Measurements from ENCODE around the gene ZNF593OS.

ZNF593OS gene

DNA sequence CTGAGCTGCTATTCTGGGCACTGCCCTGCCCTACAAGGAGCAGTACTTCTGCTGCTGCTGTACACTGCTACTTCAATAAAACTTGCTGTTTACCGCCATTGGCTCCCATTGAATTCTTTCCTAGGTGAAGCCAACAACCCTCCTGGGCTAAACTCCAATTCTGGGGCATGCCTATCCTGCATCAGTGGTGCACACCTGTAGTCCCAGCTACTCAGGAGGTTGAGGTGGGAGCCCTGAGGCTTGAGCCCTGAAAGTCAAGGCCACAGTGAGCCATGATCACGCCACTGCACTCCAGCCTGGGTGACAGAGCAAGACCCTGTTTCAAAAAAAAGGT lies 38.8 kb downstream of the ZNF593OS start:
- TF ChIP-seq, protein P1, sequence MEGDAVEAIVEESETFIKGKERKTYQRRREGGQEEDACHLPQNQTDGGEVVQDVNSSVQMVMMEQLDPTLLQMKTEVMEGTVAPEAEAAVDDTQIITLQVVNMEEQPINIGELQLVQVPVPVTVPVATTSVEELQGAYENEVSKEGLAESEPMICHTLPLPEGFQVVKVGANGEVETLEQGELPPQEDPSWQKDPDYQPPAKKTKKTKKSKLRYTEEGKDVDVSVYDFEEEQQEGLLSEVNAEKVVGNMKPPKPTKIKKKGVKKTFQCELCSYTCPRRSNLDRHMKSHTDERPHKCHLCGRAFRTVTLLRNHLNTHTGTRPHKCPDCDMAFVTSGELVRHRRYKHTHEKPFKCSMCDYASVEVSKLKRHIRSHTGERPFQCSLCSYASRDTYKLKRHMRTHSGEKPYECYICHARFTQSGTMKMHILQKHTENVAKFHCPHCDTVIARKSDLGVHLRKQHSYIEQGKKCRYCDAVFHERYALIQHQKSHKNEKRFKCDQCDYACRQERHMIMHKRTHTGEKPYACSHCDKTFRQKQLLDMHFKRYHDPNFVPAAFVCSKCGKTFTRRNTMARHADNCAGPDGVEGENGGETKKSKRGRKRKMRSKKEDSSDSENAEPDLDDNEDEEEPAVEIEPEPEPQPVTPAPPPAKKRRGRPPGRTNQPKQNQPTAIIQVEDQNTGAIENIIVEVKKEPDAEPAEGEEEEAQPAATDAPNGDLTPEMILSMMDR (IDR thresholded peaks at IDR 0.05; ENCODE audit: low read depth, low read length, missing control alignments) = no peak
- DNase-seq (ENCODE audit: low read depth) = no peak
- no peak overlapping the region for H3K4me3 ChIP-seq (ENCODE audit: low read depth, low read length)

DNA sequence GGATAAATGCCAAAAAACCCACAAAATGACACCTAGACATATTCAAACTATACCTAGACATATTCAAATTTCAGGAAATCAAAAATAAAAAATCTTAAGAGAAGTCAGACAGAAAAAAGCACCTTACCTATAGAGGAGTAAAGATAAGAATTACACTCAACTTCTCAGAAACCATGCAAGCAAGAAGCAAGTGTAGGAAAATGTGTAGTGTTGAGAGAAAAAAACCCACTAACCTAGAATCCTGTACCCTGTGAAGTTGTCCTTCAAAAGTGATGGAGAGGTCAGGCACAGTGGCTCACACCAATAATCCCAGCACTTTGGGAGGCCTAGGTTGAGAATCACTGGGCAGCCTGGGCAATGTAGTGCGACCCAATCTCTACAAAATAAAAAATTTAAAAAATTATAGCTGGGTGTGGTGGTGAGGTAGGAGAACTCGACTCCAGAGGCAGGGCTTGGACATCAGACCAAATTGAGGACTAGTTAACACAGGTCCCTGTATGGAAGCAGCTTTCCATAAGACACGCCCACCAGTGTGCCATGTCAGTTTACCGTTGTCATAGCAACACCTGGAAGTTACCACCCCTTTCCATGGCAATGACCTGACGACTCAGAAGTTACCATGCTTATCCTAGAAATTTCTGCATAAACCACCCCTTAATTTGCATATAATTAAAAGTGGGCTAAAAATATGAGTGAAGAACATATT lies 39.4 kb downstream of the ZNF593OS start:
- DNase-seq (ENCODE audit: low read depth) = no peak

DNA sequence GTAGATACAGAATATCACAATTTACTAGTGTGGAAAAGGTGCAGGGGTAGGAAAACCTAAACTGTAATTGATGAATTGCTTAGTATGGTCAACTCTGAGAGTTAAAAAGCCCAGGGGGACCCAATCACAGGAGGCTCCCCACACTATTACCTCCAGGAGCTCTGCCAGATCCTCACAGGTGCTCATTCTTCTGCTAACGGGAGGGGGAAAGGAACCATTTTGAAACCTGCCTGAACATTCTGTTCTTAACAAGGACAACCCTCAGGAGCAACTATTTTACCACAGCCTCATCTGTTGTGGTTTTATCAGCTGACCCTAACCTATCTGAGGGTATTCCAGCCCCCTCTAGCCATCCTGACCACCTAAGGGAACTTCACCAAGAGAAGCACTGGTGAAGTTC lies 40.9 kb downstream of the ZNF593OS start:
- TF ChIP-seq, protein P1 (IDR thresholded peaks at IDR 0.05; ENCODE audit: low read depth, low read length, missing control alignments) = no peak
- no peak for DNase-seq (ENCODE audit: low read depth)
- H3K4me3 ChIP-seq (ENCODE audit: low read depth, low read length) = no peak overlapping the region

More for the DNA sequence above, 39.4 kb downstream of the ZNF593OS start:
- TF ChIP-seq, protein P1 (IDR thresholded peaks at IDR 0.05; ENCODE audit: low read depth, low read length, missing control alignments) = no peak
- no peak overlapping the region for H3K4me3 ChIP-seq (ENCODE audit: low read depth, low read length)

DNA sequence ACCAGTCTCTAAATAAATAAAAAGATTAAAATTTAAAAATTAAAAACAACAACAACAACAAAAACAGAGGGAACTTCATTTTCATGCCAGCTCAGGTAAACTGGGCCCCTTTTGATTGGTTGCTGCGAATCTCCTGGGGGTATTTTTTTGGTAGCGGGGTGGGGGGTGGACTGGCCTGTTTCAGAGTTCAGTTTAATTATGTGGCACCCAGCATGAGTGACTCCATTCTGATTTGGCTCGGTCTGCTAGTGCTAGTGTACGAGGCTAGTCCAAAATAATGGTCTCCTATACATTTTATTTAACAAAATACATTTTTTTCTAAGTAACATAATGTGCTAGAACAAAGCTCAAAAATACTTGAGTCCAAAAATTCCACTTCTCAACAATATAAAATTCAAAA lies 41.9 kb downstream of the ZNF593OS start:
- DNase-seq (ENCODE audit: low read depth) = no peak
- no peak overlapping the region for H3K4me3 ChIP-seq (ENCODE audit: low read depth, low read length)
- TF ChIP-seq, protein P1 (IDR thresholded peaks at IDR 0.05; ENCODE audit: low read depth, low read length, missing control alignments) = no peak

DNA sequence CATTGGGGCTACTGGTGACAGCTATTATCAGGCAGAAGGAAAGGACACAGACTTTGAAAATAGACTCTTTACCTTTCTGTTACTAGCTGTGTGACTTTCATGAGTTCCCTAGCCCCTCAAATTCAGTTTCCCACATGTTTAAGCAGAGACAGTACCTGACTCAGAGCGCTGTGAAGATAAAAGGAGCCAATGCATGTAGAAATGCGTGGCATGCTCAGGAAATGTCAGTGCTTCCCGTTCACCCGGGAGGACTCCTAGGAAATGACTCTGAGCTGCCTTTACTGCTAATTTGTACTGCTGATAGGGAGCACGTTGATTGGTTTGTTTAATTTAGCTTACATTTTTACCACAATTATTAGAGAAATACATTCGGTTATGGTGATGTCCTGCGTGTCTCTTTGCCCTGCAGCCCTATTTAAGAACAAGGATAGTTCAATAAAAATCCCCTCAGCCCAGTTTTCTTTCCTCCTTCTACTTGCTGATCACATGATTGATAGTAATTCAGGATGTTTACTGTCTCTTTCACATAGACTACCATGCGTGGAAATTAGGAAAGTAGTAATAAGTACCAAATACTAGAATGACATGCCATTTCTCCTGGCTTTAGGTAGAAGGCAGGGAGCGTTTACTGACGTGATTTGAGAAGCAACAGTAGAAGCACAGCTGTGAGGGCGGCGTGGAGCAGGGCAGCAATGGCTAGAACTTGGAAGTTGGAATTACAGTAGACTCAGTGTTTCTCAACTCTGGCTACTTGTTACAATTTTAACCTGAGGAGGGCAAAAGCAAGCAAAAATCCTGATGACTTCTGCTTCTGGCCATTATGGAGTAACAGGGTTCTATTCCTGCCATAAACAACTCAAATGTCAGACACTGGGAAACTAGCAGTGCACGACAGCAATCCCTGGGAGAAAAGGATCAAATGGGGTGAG lies 44.1 kb downstream of the ZNF593OS start:
- no peak for DNase-seq (ENCODE audit: low read depth)
- TF ChIP-seq, protein P1 (IDR thresholded peaks at IDR 0.05; ENCODE audit: low read depth, low read length, missing control alignments) = no peak

DNA sequence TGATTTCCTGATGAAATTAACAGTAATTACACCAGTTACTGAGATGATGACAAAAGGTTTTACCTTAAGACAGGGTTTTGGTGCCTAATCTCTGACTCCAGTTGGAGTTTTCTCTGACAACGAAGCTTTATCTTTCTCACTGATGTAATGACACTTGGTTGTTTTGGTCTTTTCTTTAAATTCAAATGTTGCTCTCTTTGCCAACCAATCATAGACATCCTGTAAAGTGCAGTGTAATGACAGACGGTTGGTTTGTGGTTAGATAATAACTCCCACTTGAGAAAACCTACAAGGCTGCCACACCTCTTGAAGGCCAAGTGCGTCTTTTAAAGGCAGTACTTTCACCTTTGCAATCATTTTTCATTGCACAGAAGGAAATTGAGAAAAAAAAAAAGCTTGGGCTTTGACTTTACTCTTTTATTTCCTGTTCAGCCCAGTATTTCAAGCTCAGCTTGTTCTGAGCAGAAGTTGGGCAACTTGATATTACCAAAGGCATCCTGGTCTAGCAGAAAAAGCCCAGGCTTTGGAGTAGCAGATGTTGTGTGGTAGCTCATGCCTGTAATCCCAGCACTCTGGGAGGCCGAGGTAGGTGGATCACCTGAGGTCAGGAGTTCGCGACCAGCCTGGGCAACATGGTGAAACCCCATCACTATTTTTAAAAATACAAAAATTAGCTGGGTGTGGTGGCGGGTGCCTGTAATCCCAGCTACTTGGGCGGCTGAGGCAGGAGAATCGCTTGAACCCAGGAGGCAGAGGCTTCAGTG lies 45.1 kb downstream of the ZNF593OS start:
- TF ChIP-seq, protein P1 (IDR thresholded peaks at IDR 0.05; ENCODE audit: low read depth, low read length, missing control alignments) = no peak
- H3K4me3 ChIP-seq (ENCODE audit: low read depth, low read length) = no peak overlapping the region
- DNase-seq (ENCODE audit: low read depth) = peak; percentile 55

More for the DNA sequence above, 44.1 kb downstream of the ZNF593OS start:
- H3K4me3 ChIP-seq (ENCODE audit: low read depth, low read length) = no peak overlapping the region

All from GM12864 (cell line).